B cell (primary cell): Measurements from ENCODE around the gene ITGAV. TPM values are rescaled to one million over a fixed set of nuclear protein-coding genes. Genes with fewer than 3 reads are reported as not detected.

Experiments used
- ATAC-seq: fragments of 200-7000 bp; cut with Tn5 transposase; one replicate; pipeline ENCODE4 v1.10.0; 2021; ENCODE audit warnings: low read depth, mild to moderate bottlenecking, moderate number of reproducible peaks, moderate library complexity
- CTCF ChIA-PET: fragments of 350-600 bp; sonication (Branson Sonifier 250); formaldehyde crosslinking; loops from one replicate; lab custom pipeline; 2021; ENCODE audit warnings: antibody characterized with exemption, inconsistent platforms; lab: Charles Lee
- POLR2A ChIA-PET: fragments of 350-600 bp; sonication (Branson Sonifier 250); formaldehyde crosslinking; loops from one replicate; lab custom pipeline; 2021; ENCODE audit warnings: antibody characterized with exemption; lab: Charles Lee
- DNase-seq: peaks from one replicate; pipeline ENCODE4 v3.0.0; 2013
- H2AFZ ChIP-seq: 2 replicates; pipeline ENCODE4 v1.6.1; 2012; ENCODE audit warnings: mild to moderate bottlenecking, low read depth, low read length; ENCODE audit not compliant: insufficient read depth, poor library complexity, severe bottlenecking
- H3K27ac ChIP-seq, 2 donors: 1 replicate in 1 of 2; 2 replicates in 1 of 2; pipeline ENCODE4 v1.5.1; 2012 to 2013; ENCODE audit warnings: low read length in 2 of 2, mild to moderate bottlenecking in 2 of 2, moderate library complexity in 1 of 2
- H3K27me3 ChIP-seq, 4 experiments: fragments of 200-600 bp in 1 of 4; sonication (generic) in 1 of 4; replicated peaks in 1 of 4; 1 replicate in 2 of 4; 2 replicates in 2 of 4; pipeline versions ENCODE4 v1.6.1 to v1.7.0; 2013 to 2016; ENCODE audit warnings: low read length in 3 of 4, mild to moderate bottlenecking in 2 of 4, mixed read lengths in 1 of 4, moderate library complexity in 1 of 4; ENCODE audit not compliant: insufficient read depth in 4 of 4, control insufficient read depth in 3 of 4; ENCODE audit errors: control extremely low read depth in 1 of 4
- H3K36me3 ChIP-seq, 2 experiments: replicated peaks in 1 of 2; 1 replicate in 1 of 2; 2 replicates in 1 of 2; pipeline versions ENCODE4 v1.6.1 to v1.7.1; 2013; ENCODE audit warnings: low read length in 1 of 2; ENCODE audit not compliant: insufficient read depth in 2 of 2, control insufficient read depth in 1 of 2; ENCODE audit errors: control extremely low read depth in 1 of 2, extremely low read depth in 1 of 2
- H3K4me1 ChIP-seq, 2 donors: fragments of 200-600 bp in 1 of 2; sonication (generic) in 1 of 2; 1 replicate in 1 of 2; 2 replicates in 1 of 2; pipeline versions ENCODE4 v1.5.1 to v1.6.1; 2013 to 2017; ENCODE audit warnings: low read length in 2 of 2; ENCODE audit not compliant: control insufficient read depth in 2 of 2, insufficient read depth in 2 of 2
- H3K4me2 ChIP-seq: replicated peaks from 2 replicates; pipeline ENCODE3; 2012; ENCODE audit warnings: mild to moderate bottlenecking, low read depth, low read length; ENCODE audit not compliant: poor library complexity, severe bottlenecking
- H3K4me3 ChIP-seq, 5 experiments: fragments of 200-600 bp in 1 of 5; sonication (generic) in 1 of 5; 1 replicate in 3 of 5; 2 replicates in 2 of 5; pipeline versions ENCODE4 v1.5.1 to v1.7.0; 2011 to 2016; ENCODE audit warnings: low read length in 4 of 5, mild to moderate bottlenecking in 4 of 5, low read depth in 2 of 5, control low read depth in 1 of 5, moderate library complexity in 1 of 5; ENCODE audit not compliant: insufficient read depth in 1 of 5; ENCODE audit errors: control extremely low read depth in 1 of 5, extremely low read depth in 1 of 5
- H3K79me2 ChIP-seq: fragments of 200-600 bp; sonication (generic); one replicate; pipeline ENCODE4 v1.6.0; 2016; ENCODE audit warnings: low read length; ENCODE audit not compliant: control insufficient read depth, insufficient read depth
- H3K9ac ChIP-seq: fragments of 200-600 bp; sonication (generic); 2 replicates; pipeline ENCODE4 v1.6.1; 2017; ENCODE audit warnings: mild to moderate bottlenecking, low read length, moderate library complexity
- H3K9me3 ChIP-seq, 3 donors: one replicate each; pipeline versions ENCODE4 v1.6.1 to v1.7.1; 2013; ENCODE audit warnings: low read length in 2 of 3; ENCODE audit not compliant: control insufficient read depth in 2 of 3, insufficient read depth in 1 of 3; ENCODE audit errors: control extremely low read depth in 1 of 3
- H4K20me1 ChIP-seq: 2 replicates; pipeline ENCODE4 v1.6.0; 2012; ENCODE audit warnings: mild to moderate bottlenecking, low read length; ENCODE audit not compliant: insufficient read depth, control insufficient read depth, poor library complexity, severe bottlenecking
- H3K27ac Mint-ChIP-seq: one replicate; pipeline ENCODE4 v1.8.0; 2021; ENCODE audit warnings: mixed read lengths
- H3K27me3 Mint-ChIP-seq: one replicate; pipeline ENCODE4 v1.8.0; 2021; ENCODE audit warnings: mixed read lengths
- H3K4me1 Mint-ChIP-seq: one replicate; pipeline ENCODE4 v1.8.0; 2021; ENCODE audit warnings: mixed read lengths
- H3K4me3 Mint-ChIP-seq: one replicate; pipeline ENCODE4 v1.8.0; 2021; ENCODE audit warnings: mixed read lengths
- H3K9me3 Mint-ChIP-seq: one replicate; pipeline ENCODE4 v1.8.0; 2022; ENCODE audit warnings: mixed read lengths; ENCODE audit not compliant: insufficient read depth
- EZH2 ChIP-seq: IDR thresholded peaks from 2 replicates; pipeline ENCODE4 v1.6.1; 2012; ENCODE audit warnings: borderline replicate concordance, low read depth, mild to moderate bottlenecking, moderate library complexity, low read length; ENCODE audit not compliant: insufficient read depth, poor library complexity, severe bottlenecking
- WGBS: methylation state at CpG from one replicate; pipeline ENCODE4 v1.1.5; 2013; ENCODE audit warnings: missing lambda C conversion rate; ENCODE audit not compliant: insufficient coverage; 5-methylcytosine and 5-hydroxymethylcytosine counted together
- intact Hi-C: fragments of 100-400 bp; cut with micrococcal nuclease; formaldehyde crosslinking; loops from one replicate; pipeline ENCODE4 v1.10.0; 2022
- polyA plus RNA-seq: library from polyadenylated mRNA; depleted of rRNA; stranded (reverse); fragments of >200 nt; gene quantifications from 2 replicates; pipeline ENCODE4 v1.2.3, GENCODE V29; 2012
- total RNA-seq, 2 donors: library from RNA; stranded (reverse); fragments of 120-200 nt in 1 of 2; gene quantifications; 1 replicate in 1 of 2; 2 replicates in 1 of 2; pipeline versions ENCODE4 v1.2.3 to v1.2.4, GENCODE V29; 2013 to 2022
- TF ChIP-seq, protein P1 (sequence below): fragments of 200-600 bp; IDR thresholded peaks from one replicate; pipeline ENCODE4 v1.8.0; 2022; ENCODE audit warnings: antibody characterized with exemption, mild to moderate bottlenecking

The ITGAV gene
- total and polyA plus RNA-seq, 2 donors (not counting 1 experiment from before 2014, with no cell fraction given): 0.58 to 3.6 TPM

DNA sequence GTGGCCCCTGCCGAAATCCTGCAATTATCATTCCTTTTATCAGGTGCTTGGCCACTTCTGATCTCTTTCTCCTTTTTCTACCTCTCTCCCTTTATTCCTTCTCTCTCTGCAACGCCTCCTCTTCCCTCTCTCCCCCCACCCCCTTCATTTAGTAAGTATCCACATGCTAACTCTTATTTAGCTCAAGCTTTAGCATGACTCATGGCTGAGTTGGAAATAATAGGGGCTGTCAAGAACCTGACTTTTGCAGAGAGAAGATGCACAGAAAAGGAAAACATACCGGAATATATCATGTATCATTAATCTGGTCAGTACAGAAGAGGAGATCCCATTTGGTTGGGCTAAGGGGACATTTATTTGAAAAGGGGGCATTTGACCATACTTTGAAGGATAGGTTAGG is 137.1 kb downstream of the ITGAV start:
- TF ChIP-seq, protein P1, sequence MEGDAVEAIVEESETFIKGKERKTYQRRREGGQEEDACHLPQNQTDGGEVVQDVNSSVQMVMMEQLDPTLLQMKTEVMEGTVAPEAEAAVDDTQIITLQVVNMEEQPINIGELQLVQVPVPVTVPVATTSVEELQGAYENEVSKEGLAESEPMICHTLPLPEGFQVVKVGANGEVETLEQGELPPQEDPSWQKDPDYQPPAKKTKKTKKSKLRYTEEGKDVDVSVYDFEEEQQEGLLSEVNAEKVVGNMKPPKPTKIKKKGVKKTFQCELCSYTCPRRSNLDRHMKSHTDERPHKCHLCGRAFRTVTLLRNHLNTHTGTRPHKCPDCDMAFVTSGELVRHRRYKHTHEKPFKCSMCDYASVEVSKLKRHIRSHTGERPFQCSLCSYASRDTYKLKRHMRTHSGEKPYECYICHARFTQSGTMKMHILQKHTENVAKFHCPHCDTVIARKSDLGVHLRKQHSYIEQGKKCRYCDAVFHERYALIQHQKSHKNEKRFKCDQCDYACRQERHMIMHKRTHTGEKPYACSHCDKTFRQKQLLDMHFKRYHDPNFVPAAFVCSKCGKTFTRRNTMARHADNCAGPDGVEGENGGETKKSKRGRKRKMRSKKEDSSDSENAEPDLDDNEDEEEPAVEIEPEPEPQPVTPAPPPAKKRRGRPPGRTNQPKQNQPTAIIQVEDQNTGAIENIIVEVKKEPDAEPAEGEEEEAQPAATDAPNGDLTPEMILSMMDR: no peak
- H3K4me3 Mint-ChIP-seq: no peak overlapping the region
- WGBS: 100% methylated on average over 1 of the region's 3 CpGs

DNA sequence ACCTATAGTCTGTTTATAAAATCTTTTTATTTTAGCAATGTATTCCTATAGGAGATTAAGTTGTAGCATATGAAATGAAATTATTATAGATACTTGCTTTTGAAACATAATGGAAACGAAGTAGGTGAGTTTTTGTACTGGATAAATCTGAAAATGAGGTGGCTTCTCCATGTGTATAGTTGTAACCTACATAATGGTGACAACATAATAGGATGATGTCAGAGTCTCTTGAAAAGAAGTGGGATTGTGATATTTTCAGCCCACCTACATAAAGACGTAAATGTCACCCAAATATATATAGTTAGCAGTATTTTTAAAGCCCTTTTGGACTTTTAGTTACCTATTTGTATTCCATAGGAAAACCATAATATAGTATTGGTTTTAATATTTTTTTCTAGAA is 138.8 kb downstream of the ITGAV start:
- H3K9ac ChIP-seq: no peak overlapping the region
- intact Hi-C loops: no loop called here

More for the DNA sequence above, 137.1 kb downstream of the ITGAV start:
- Histone ChIP-seq H3K9me3 (no peaks in the 10 kb centered on the region), H3K9ac (no peak overlapping the region), H2AFZ (no peak overlapping the region), H3K27me3 (no peaks in the 10 kb centered on the region), H4K20me1 (no peaks in the 10 kb centered on the region), H3K4me3 (no peak overlapping the region), H3K27ac (no peak overlapping the region), H3K79me2 (no peaks in the 10 kb centered on the region), H3K4me2 (no peak overlapping the region), H3K36me3 (no peaks in the 10 kb centered on the region), H3K4me1 (no peaks in the 10 kb centered on the region)
- CTCF ChIA-PET: no interaction called here
- Mint-ChIP-seq H3K9me3 (no peaks in the 10 kb centered on the region), H3K27ac (no peak overlapping the region), H3K4me1 (no peaks in the 10 kb centered on the region), H3K27me3 (no peaks in the 10 kb centered on the region)
- DNase-seq (no peak), ATAC-seq (no peak)
- intact Hi-C loops: no loop called here
- POLR2A ChIA-PET: no interaction called here

More for the DNA sequence above, 138.8 kb downstream of the ITGAV start:
- Histone ChIP-seq H3K79me2 (no peaks in the 10 kb centered on the region), H3K36me3 (no peaks in the 10 kb centered on the region), H2AFZ (no peak overlapping the region), H3K4me2 (no peak overlapping the region), H3K4me1 (no peaks in the 10 kb centered on the region), H3K9me3 (peaks cover 0 to 4% (median 0%) of the 10 kb centered on the region in 3 donors), H3K4me3 (no peak overlapping the region), H3K27me3 (no peaks in the 10 kb centered on the region), H3K27ac (no peak overlapping the region), H4K20me1 (no peaks in the 10 kb centered on the region)
- Mint-ChIP-seq H3K27ac (no peak overlapping the region), H3K4me3 (no peak overlapping the region), H3K9me3 (peaks cover 2% of the 10 kb centered on the region), H3K27me3 (no peaks in the 10 kb centered on the region), H3K4me1 (no peaks in the 10 kb centered on the region)
- POLR2A ChIA-PET: no interaction called here
- WGBS: no CpG with 5 or more reads among the region's 2 CpGs
- TF ChIP-seq EZH2: no peak
- TF ChIP-seq, protein P1: no peak
- DNase-seq: no peak
- CTCF ChIA-PET: no interaction called here
- ATAC-seq: no peak

Other genes starting within 250 kb of the ITGAV start
- gene ZC3H15, start 103.8 kb upstream of the ITGAV start, total RNA-seq: 61.4 and 65.0 TPM in 2 replicates
- 29.6 and 117 TPM in 2 replicates for gene ZC3H15, start 103.8 kb upstream of the ITGAV start, polyA plus RNA-seq
- 0.30 TPM in 1 of 2 replicates, not detected in the other for gene FAM171B, start 104.0 kb downstream of the ITGAV start, total RNA-seq
- not detected in 2 replicates for gene FAM171B, start 104.0 kb downstream of the ITGAV start, polyA plus RNA-seq